Esophagus squamous epithelium (tissue), 5 donors: ENCODE data around the gene FOXC1. TPM values are rescaled to one million over a fixed set of nuclear protein-coding genes. Genes with fewer than 3 reads are reported as not detected.

Experiments
- DNase-seq: peaks from one replicate; lab custom pipeline; 2025; lab: John Stamatoyannopoulos, UW
- H3K27ac ChIP-seq, 4 donors: fragments of 200-600 bp; sonication (generic); one replicate each; pipeline ENCODE4 v1.5.1; 2016 to 2019; ENCODE audit warnings: mild to moderate bottlenecking in 1 of 4
- H3K27me3 ChIP-seq, 4 donors: fragments of 200-600 bp; sonication (generic); 1 replicate in 3 of 4; 2 replicates in 1 of 4; pipeline versions ENCODE4 v1.5.1 to v1.6.0; 2017 to 2021; ENCODE audit warnings: antibody characterized with exemption in 1 of 4
- H3K36me3 ChIP-seq, 3 donors: fragments of 200-600 bp; sonication (generic); one replicate each; pipeline ENCODE4 v1.5.1; 2016 to 2019
- H3K4me1 ChIP-seq, 3 donors: fragments of 200-600 bp; sonication (generic); one replicate each; pipeline ENCODE4 v1.5.1; 2017 to 2019
- H3K4me3 ChIP-seq, 4 donors: fragments of 200-600 bp; sonication (generic); 1 replicate in 3 of 4; 2 replicates in 1 of 4; pipeline ENCODE4 v1.5.1; 2016 to 2019; ENCODE audit warnings: mild to moderate bottlenecking in 2 of 4, moderate library complexity in 1 of 4
- H3K9me3 ChIP-seq, 3 donors: fragments of 200-600 bp; sonication (generic); one replicate each; pipeline ENCODE4 v1.5.1; 2016 to 2019
- CTCF ChIP-seq, 6 experiments: fragments of 450-650 bp in 4 of 6; fragments of 200-600 bp in 2 of 6; sonication (generic) in 2 of 6; IDR thresholded peaks; one replicate each; pipeline ENCODE4 v1.5.1; 2016 to 2019; ENCODE audit warnings: antibody characterized with exemption in 6 of 6, mild to moderate bottlenecking in 4 of 6, moderate library complexity in 4 of 6
- POLR2A ChIP-seq, 4 donors: fragments of 450-650 bp; IDR thresholded peaks; one replicate each; pipeline ENCODE4 v1.6.1; 2017; ENCODE audit warnings: antibody characterized with exemption in 4 of 4, mild to moderate bottlenecking in 4 of 4, moderate library complexity in 3 of 4
- WGBS, 2 donors: methylation state at CpG; one replicate each; pipeline ENCODE4 v1.1.5; 2018; 5-methylcytosine and 5-hydroxymethylcytosine counted together
- intact Hi-C: fragments of 100-400 bp; cut with DNase I; formaldehyde crosslinking; loops from one replicate; pipeline ENCODE4 v1.15.0; 2022
- total RNA-seq, 4 donors: library from RNA; depleted of rRNA; stranded (reverse); fragments of >200 nt; gene quantifications; one replicate each; pipeline ENCODE4 v1.1.0, GENCODE V29; 2016
- donor health status: DM: yes; HTN: yes; CAD: no.

Gene FOXC1
- total RNA-seq, 4 donors from 2014 or later = 2.2 to 6.0 (median 3.4) TPM

GRCh38 chr6:1645466-1646185 is 35.9 kb downstream of the FOXC1 start:
- intact Hi-C loops = no loop called here
- no peaks in the 10 kb centered on the region for H3K36me3 ChIP-seq

GRCh38 chr6:1651362-1651761 is 41.6 kb downstream of the FOXC1 start:
- TF ChIP-seq POLR2A (IDR thresholded peaks at IDR 0.05) = no peak
- no peak for TF ChIP-seq CTCF (IDR thresholded peaks at IDR 0.05)
- no peak for DNase-seq
- no peaks in the 10 kb centered on the region for H3K36me3 ChIP-seq
- 100% methylated on average over 3 of the region's 3 CpGs for WGBS, 2 donors
- H3K27me3 ChIP-seq = no peaks in the 10 kb centered on the region
- no peak overlapping the region for H3K27ac ChIP-seq
- intact Hi-C loops = no loop called here
- H3K4me1 ChIP-seq = peaks cover 0 to 2% (median 0%) of the 10 kb centered on the region in 3 donors
- no peak overlapping the region for H3K4me3 ChIP-seq
- H3K9me3 ChIP-seq = no peaks in the 10 kb centered on the region

More at GRCh38 chr6:1645466-1646185, 35.9 kb downstream of the FOXC1 start:
- Histone ChIP-seq H3K27me3 (no peaks in the 10 kb centered on the region), H3K4me3 (no peak overlapping the region), H3K4me1 (peaks cover 0 to 31% (median 12%) of the 10 kb centered on the region in 3 donors), H3K9me3 (no peaks in the 10 kb centered on the region), H3K27ac (no peak overlapping the region)
- no peak for DNase-seq
- TF ChIP-seq CTCF (IDR thresholded peaks at IDR 0.05) (no peak), POLR2A (IDR thresholded peaks at IDR 0.05) (no peak)
- 80 to 86% methylated on average over 14 of the region's 14 CpGs for WGBS, 2 donors

GRCh38 chr6:1652842-1653241 is 43.1 kb downstream of the FOXC1 start:
- no peak overlapping the region for H3K4me3 ChIP-seq
- no peaks in the 10 kb centered on the region for H3K4me1 ChIP-seq
- H3K36me3 ChIP-seq = no peaks in the 10 kb centered on the region
- no peak for DNase-seq
- TF ChIP-seq POLR2A (IDR thresholded peaks at IDR 0.05) (no peak), CTCF (IDR thresholded peaks at IDR 0.05) (no peak)
- H3K27ac ChIP-seq = no peak overlapping the region
- intact Hi-C loops = no loop called here
- no peaks in the 10 kb centered on the region for H3K27me3 ChIP-seq
- no peaks in the 10 kb centered on the region for H3K9me3 ChIP-seq
- WGBS, 2 donors = 79 to 93% methylated on average over 8 to 10 of the region's 10 CpGs

DNA sequence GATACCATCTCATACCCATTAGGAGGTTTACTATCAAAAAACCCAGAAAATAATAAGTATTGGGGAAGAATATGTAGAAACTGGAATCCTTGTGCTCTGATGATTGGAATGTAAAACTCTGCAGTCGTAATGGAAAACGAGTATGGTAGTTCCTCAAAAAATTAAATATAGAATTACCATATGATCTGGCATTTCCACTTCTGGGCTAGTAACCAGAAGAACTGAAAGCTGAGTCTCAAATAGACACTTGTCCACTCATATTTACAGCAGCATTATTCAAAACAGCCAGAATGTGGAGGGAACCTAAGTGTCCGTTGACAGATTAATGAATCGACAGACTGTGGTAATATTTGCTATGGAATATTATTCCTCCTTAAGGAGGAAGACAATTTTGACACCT is 44.3 kb downstream of the FOXC1 start:
- no peak for DNase-seq
- H3K27me3 ChIP-seq = no peaks in the 10 kb centered on the region
- no peak overlapping the region for H3K27ac ChIP-seq
- intact Hi-C loops = no loop called here
- 76 to 87% methylated on average over 4 of the region's 4 CpGs for whole genome bisulfite sequencing, 2 donors
- no peaks in the 10 kb centered on the region for H3K4me1 ChIP-seq
- H3K4me3 ChIP-seq = no peak overlapping the region
- no peak for TF ChIP-seq POLR2A (IDR thresholded peaks at IDR 0.05)
- TF ChIP-seq CTCF (IDR thresholded peaks at IDR 0.05) = no peak
- no peaks in the 10 kb centered on the region for H3K36me3 ChIP-seq
- no peaks in the 10 kb centered on the region for H3K9me3 ChIP-seq

- no peak for DNase-seq
- Histone ChIP-seq H3K4me1 (no peaks in the 10 kb centered on the region), H3K9me3 (no peaks in the 10 kb centered on the region), H3K4me3 (no peak overlapping the region), H3K27me3 (no peaks in the 10 kb centered on the region), H3K36me3 (no peaks in the 10 kb centered on the region), H3K27ac (no peak overlapping the region)
- TF ChIP-seq CTCF (IDR thresholded peaks at IDR 0.05) (no peak), POLR2A (IDR thresholded peaks at IDR 0.05) (no peak)
- intact Hi-C loops = no loop called here
- WGBS, 2 donors = 86 to 91% methylated on average over 9 to 13 of the region's 13 CpGs
Observed at GRCh38 chr6:1657116-1657770, 47.5 kb downstream of the FOXC1 start.
